Smooth muscle cell (in vitro differentiated cells): ENCODE data around the gene ZNRD2. TPM values are rescaled to one million over a fixed set of nuclear protein-coding genes. Genes with fewer than 3 reads are reported as not detected.

ENCODE experiments used
- DNase-seq: peaks from one replicate; lab custom pipeline; 2025; ENCODE audit not compliant: unreplicated experiment; lab: John Stamatoyannopoulos, UW
- H2AFZ ChIP-seq: fragments of 200-600 bp; sonication (generic); 2 replicates; pipeline ENCODE4 v1.6.0; 2016; ENCODE audit warnings: antibody characterized with exemption, low read depth, mild to moderate bottlenecking
- H3F3A ChIP-seq: fragments of 200-600 bp; sonication (generic); 2 replicates; pipeline ENCODE4 v1.6.0; 2017; ENCODE audit warnings: antibody characterized with exemption, low read depth
- H3K27ac ChIP-seq: fragments of 200-600 bp; sonication (generic); 2 replicates; pipeline ENCODE4 v1.5.1; 2016; ENCODE audit warnings: low read depth, mild to moderate bottlenecking
- H3K27me3 ChIP-seq: fragments of 200-600 bp; sonication (generic); 2 replicates; pipeline ENCODE4 v1.6.1; 2016; ENCODE audit warnings: low read depth, mild to moderate bottlenecking
- H3K36me3 ChIP-seq: fragments of 200-600 bp; sonication (generic); 2 replicates; pipeline ENCODE4 v1.5.1; 2016; ENCODE audit warnings: low read depth
- H3K4me1 ChIP-seq: fragments of 200-600 bp; sonication (generic); 2 replicates; pipeline ENCODE4 v1.5.1; 2016; ENCODE audit warnings: low read depth
- H3K4me2 ChIP-seq: fragments of 200-600 bp; sonication (generic); 2 replicates; pipeline ENCODE4 v1.6.0; 2016; ENCODE audit warnings: mild to moderate bottlenecking
- H3K4me3 ChIP-seq: fragments of 200-600 bp; sonication (generic); 2 replicates; pipeline ENCODE4 v1.5.1; 2016; ENCODE audit warnings: mild to moderate bottlenecking
- H3K79me2 ChIP-seq: fragments of 200-600 bp; sonication (generic); 2 replicates; pipeline ENCODE4 v1.6.0; 2016; ENCODE audit warnings: low read depth, mild to moderate bottlenecking
- H3K9ac ChIP-seq: fragments of 200-600 bp; sonication (generic); 2 replicates; pipeline ENCODE4 v1.6.0; 2016; ENCODE audit warnings: low read depth
- H3K9me3 ChIP-seq: fragments of 200-600 bp; sonication (generic); replicated peaks from 2 replicates; pipeline ENCODE4 v1.5.1; 2016; ENCODE audit warnings: low read depth
- H4K20me1 ChIP-seq: fragments of 200-600 bp; sonication (generic); 2 replicates; pipeline ENCODE4 v1.6.0; 2016; ENCODE audit warnings: low read depth
- CTCF ChIP-seq: fragments of 200-600 bp; sonication (generic); IDR thresholded peaks from 2 replicates; pipeline ENCODE4 v1.5.1; 2017; ENCODE audit warnings: borderline replicate concordance, mild to moderate bottlenecking, antibody characterized with exemption; ENCODE audit not compliant: insufficient read depth, poor library complexity, severe bottlenecking
- WGBS: methylation state at CpG from one replicate; pipeline ENCODE4 v1.1.7; 2016; ENCODE audit warnings: low lambda C conversion rate; 5-methylcytosine and 5-hydroxymethylcytosine counted together
- polyA plus RNA-seq: library from polyadenylated mRNA; unstranded; fragments of >200 nt; fragmentation: Nextera tagmentation; extraction: Ambion mirVana; gene quantifications from 2 replicates; pipeline ENCODE4 v1.2.1, GENCODE V29; 2016
- total RNA-seq: library from RNA; depleted of rRNA; stranded (reverse); fragments of >200 nt; gene quantifications from 2 replicates; pipeline ENCODE4 v1.2.3, GENCODE V29; 2014

ZNRD2 gene
- total and polyA plus RNA-seq, 2 experiments from 2014 or later: 55.5 to 105 TPM

GRCh38 chr11:65581928-65582327 is 11.7 kb downstream of the ZNRD2 start:
- no peak overlapping the region for H3K4me3 ChIP-seq
- H3K79me2 ChIP-seq: no peaks in the 10 kb centered on the region
- no peak overlapping the region for H3K9ac ChIP-seq
- H3K36me3 ChIP-seq: no peaks in the 10 kb centered on the region
- H3K4me2 ChIP-seq: no peak overlapping the region
- no peak for DNase-seq
- no peak for TF ChIP-seq CTCF
- H4K20me1 ChIP-seq: peaks cover 7% of the 10 kb centered on the region
- H3K4me1 ChIP-seq: no peaks in the 10 kb centered on the region
- no peaks in the 10 kb centered on the region for H3K9me3 ChIP-seq
- WGBS: 91% methylated on average over 3 of the region's 3 CpGs
- no peak overlapping the region for H2AFZ ChIP-seq
- H3F3A ChIP-seq: no peaks in the 10 kb centered on the region
- peaks cover 4% of the 10 kb centered on the region for H3K27me3 ChIP-seq
- no peak overlapping the region for H3K27ac ChIP-seq

- Histone ChIP-seq H3F3A (no peaks in the 10 kb centered on the region), H4K20me1 (no peaks in the 10 kb centered on the region), H3K4me1 (no peaks in the 10 kb centered on the region), H3K36me3 (no peaks in the 10 kb centered on the region), H3K9me3 (no peaks in the 10 kb centered on the region), H3K79me2 (no peaks in the 10 kb centered on the region), H3K9ac (no peak overlapping the region), H2AFZ (no peak overlapping the region), H3K27ac (no peak overlapping the region), H3K4me2 (no peak overlapping the region), H3K4me3 (no peak overlapping the region), H3K27me3 (peaks cover 4% of the 10 kb centered on the region)
- TF ChIP-seq CTCF: no peak
- DNase-seq: no peak
- WGBS: 97% methylated on average over 9 of the region's 10 CpGs
Observed at GRCh38 chr11:65583589-65583988, 13.3 kb downstream of the ZNRD2 start.

- Histone ChIP-seq H3K27ac (no peak overlapping the region), H3K4me1 (no peaks in the 10 kb centered on the region), H4K20me1 (no peaks in the 10 kb centered on the region), H3K27me3 (peaks cover 4% of the 10 kb centered on the region), H3K36me3 (no peaks in the 10 kb centered on the region), H3K9ac (no peak overlapping the region), H3K79me2 (no peaks in the 10 kb centered on the region), H3K4me3 (no peak overlapping the region), H2AFZ (no peak overlapping the region), H3K9me3 (no peaks in the 10 kb centered on the region), H3F3A (no peaks in the 10 kb centered on the region), H3K4me2 (no peak overlapping the region)
- no peak for TF ChIP-seq CTCF
- 89% methylated on average over 8 of the region's 8 CpGs for WGBS
- DNase-seq: no peak
Observed at GRCh38 chr11:65584106-65584505, 13.8 kb downstream of the ZNRD2 start.

GRCh38 chr11:65584723-65585171 is 14.5 kb downstream of the ZNRD2 start:
- Histone ChIP-seq H3K27me3 (peaks cover 4% of the 10 kb centered on the region), H3K4me1 (no peaks in the 10 kb centered on the region), H4K20me1 (no peaks in the 10 kb centered on the region), H3K36me3 (no peaks in the 10 kb centered on the region), H3K27ac (no peak overlapping the region), H3K9ac (no peak overlapping the region), H3F3A (no peaks in the 10 kb centered on the region), H2AFZ (no peak overlapping the region), H3K4me3 (no peak overlapping the region), H3K4me2 (no peak overlapping the region), H3K9me3 (no peaks in the 10 kb centered on the region), H3K79me2 (no peaks in the 10 kb centered on the region)
- no peak for DNase-seq
- 44% methylated on average over 35 of the region's 46 CpGs for WGBS
- no peak for TF ChIP-seq CTCF
